Medulla oblongata (tissue), 1 donor: ENCODE measurements around the gene HSH2D.
A peak's percentile ranks its signal among the peaks of the same experiment; 100 is the strongest.
"Not testable (repeated sequence)": the region's sequence is repeated elsewhere in the genome, so short reads cannot be mapped to it uniquely, and the experiment has no call there.

Source experiments
- DNase-seq: peaks from one replicate; pipeline ENCODE4 v3.0.0-alpha.2; 2015; ENCODE audit errors: extremely low spot score

Gene HSH2D

DNA sequence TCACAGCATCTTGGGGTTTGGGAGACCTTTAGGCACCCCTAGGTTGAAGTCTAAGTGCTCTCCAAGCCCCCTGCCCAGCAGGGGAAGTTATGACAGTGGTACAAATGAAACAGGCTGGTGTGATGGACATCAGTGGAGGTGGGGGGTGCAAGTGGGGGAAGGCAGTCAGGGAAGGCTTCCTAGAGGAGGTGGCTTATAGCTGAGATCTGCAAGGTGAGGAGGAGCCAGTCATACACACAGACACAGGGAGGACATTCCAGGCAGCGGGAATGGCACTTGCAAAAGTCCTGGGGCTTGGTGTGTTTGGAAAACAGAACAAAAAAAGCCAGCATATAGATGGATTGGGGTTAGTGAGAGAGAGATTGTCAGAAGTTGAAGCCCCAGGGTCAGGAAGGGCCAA, 11.6 kb downstream of the HSH2D start:
- no peak for DNase-seq

DNA sequence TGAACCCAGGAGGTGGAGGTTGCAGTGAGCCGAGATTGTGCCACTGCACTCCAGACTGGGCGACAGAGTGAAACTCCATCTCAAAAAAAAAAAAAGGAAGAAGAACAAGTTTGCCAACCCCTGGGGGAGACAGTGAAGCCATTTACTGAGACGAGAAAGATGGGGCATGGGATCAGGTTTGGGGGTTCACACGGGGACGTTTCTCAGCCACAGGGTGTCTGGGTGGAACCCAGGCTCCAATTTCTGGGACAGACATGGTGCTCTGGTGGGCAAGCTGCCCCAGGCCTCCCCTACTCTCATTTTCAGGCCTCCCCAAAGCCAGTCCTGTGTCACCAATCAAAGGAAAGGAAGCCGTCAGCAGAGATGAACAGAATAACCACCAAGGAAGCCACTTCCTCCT, 13.4 kb downstream of the HSH2D start:
- DNase-seq = no peak

DNA sequence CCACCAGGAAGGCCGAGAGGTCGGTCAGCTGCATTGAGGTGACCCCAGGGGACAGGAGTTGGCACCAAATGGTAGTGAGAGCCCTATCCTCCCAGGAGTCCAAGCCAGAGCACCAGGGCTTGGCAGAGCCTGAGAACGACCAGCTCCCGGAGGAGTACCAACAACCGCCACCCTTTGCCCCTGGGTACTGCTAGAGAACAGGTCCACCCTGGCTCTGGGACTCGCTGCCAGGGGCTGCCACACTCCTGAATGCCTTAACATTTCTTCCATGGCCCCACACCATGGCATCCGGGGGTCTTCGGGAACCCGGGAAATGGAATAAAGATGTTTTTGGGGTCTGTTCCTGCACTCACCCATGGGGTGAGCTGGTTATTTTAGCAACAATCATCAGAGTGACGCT, 14.1 kb downstream of the HSH2D start:
- no peak for DNase-seq

DNA sequence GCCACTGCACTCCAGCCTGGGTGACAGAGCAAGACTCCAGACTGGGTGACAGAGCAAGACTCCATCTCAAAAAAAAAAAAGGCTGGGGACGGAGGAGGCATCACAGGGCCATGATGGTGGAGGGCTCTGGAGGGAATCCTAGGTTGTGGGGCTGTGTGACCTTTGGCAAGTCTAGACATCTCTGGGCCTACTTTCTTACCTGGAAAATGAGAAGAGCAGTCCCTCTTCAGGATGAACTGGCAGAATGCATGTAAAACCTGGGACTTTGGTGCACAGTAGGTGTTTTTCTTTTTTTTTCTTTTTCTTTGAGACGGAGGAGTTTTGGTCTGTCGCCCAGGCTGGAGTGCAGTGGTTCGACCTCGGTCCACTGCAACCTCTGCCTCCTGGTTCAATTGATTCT, 16.2 kb downstream of the HSH2D start:
- no peak for DNase-seq

DNA sequence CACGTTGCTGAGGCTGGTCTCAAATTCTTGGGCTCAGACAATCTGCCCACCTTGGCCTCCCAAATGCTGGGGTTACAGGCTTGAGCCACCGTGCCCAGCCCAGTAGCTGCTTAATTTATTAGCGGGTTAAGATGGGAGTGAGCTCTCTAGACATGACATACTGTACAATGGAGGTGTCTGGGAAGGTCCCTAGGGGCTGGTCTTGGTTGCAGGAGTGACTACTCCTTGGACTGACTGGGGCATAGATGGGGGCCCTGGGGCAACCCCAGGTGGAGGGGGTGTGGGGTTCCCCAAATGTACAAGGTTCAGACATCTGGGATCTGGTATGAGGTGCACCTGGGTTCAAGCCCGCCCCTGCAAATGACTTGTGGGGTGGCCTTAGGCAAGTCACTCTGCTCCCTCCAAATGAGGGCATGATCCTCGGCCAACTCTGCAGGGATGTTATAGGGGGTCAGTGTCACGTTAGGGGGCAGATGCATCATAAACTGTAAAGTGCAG, 17.0 kb downstream of the HSH2D start:
- no peak for DNase-seq

DNA sequence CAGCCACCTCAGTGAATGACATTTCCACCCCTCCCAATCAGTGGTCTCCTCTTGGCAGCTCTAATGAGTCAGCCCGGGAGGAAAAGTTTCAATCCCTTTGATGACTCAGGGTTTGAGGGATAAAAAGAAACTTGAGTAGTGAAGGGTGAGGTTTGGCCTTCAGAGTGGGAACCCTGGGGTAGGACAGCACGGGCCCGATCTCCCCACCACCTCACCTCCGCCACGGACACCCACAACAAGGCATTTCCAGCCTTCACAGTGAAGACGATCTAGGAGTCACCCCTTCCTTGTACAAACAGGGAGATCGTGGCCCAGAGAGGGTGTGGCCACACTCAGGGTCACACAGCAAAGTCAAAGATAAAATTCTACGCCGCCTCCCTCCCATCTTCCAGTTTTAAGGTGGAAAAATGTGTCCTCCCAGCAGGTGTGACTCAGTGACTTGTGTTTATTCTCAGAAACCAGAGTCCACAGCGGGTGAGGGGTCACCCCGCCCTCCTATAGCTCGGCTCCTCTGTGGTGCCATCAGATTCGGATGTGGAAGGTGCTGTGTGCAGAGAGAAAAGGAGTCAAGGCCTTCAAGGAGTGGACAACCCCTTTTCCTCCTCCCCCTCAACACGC, 17.6 kb downstream of the HSH2D start:
- DNase-seq = no peak

DNA sequence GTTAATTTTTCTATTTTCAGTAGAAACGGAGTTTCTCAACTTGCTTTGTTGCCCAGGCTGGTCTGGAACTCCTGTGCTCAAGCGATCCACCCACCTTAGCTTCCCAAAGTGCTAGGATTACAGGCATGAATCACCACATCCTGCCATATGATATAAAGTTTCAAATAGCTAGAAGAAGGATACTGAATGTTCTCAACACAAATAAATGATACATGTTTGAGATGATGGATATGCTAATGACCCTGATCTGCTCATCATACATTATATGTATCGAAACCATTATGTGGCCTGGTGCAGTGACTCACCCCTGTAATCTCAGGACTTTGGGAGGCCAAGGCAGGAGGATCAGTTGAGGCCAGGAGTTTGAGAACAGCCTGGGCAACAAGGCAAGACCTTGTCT, 18.4 kb downstream of the HSH2D start:
- DNase-seq = no peak

DNA sequence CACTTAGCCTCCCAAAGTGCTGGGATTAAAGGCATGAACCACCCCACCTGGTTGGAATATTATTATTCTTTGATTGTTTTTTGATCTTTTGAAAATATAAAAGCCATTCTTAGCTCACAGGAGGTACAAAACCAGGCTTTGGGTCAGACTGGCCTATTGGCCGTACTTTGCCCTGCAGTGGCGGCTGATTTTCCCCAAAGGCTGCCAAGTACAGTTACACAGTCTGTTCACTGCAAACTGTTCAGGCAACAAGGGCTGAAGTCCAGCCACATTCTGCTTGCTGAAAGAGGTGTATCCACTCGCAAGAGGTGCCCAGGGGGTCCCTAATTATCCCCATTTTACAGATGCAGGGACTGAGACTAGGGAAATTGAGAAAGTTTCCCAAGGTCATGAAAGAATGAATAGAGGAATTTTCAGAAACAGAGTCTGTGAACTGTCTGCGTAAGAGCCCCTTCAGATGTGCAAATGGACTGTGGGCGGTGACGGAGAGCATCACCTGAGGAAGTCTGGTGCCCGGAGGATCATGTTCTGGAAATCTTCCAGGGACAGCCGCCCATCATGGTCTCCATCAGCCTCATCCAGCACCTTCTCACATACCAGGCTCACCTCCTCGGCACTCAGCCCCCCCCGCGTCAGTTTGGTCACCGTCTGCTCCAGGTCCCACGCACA, 20.9 kb downstream of the HSH2D start:
- no peak for DNase-seq

DNA sequence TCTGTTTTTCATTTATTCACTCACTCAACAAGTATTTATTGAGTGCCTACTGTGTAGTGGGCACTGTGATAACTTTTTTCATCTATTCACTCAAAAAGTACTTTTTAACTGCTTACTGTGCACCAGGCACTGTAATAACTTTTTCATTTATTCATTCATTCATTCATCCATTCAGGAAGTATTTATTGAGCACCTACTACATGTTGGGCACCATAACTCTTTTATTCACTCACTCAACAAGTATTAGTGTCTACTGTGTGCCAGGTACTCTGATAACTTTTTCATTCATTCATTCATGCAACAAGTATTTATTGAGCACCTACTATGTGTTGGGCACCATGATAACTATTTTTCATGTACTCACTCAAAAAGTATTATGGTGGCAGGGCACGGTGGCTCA, 22.9 kb downstream of the HSH2D start:
- DNase-seq = no peak

DNA sequence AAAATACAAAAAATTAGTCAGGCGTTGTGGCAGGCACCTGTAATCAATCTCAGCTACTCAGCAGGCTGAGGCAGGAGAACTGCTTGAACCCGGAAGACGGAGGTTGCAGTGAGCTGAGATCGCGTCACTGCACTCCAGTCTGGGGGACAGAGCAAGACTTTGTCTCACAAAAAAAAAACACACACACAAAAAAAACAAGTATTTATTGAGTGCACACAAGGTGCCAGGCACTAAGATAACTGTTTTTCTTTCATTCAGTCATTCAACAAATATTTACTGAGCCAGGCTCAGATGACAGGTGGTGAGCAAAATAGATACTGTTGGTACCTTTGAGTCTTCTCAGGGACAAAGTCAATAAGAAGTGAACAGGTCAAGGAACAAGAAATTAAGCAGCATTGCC, 23.6 kb downstream of the HSH2D start:
- no peak for DNase-seq

DNA sequence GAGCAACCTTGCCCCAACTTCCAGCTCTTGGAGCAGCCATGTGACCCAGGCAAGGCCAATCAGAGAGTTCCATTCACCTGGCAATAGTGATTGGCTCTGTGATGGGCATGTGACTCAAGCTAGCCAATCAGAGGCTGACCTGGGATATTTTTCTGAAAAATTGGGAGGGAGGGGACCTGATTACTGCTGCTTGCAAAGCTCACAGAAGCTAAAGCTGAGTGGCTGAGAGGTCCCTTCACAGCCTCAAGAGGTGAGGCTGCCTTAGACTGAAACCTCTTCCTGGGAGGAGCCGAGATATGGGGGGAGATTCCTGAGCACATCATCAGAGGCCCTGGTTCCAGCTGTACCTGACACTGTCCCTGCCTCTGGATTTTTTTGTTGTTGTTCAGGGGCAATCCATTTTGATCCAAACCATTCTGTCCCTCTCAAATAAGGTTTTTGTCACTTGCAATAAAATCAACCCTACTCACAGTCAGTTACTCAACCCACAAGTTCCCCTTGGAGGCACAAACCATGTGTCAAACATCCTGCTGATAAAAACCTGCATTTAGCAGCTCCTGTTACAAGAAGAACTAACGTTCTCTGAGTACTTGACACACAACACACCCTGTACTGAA, 25.1 kb downstream of the HSH2D start:
- no peak for DNase-seq

DNA sequence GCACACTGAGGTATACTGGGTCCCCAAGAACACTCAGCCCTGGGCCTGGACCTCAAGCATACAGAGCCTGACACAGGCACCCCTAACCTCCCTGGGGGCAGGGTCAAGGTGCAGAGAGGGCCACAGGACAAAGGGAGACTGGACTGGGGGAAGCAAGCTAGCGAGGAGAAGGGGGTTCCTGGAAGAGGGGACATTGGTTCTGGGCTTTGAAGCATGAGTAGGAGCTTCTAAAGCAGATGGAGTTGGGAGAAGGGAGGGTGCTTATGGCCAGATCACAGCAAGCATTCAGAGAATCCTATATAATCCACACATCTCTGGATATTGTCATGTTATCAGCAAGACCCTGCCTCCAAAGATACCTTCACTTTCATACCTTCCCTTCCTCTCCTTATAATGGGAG, 26.6 kb downstream of the HSH2D start:
- DNase-seq = no peak

DNA sequence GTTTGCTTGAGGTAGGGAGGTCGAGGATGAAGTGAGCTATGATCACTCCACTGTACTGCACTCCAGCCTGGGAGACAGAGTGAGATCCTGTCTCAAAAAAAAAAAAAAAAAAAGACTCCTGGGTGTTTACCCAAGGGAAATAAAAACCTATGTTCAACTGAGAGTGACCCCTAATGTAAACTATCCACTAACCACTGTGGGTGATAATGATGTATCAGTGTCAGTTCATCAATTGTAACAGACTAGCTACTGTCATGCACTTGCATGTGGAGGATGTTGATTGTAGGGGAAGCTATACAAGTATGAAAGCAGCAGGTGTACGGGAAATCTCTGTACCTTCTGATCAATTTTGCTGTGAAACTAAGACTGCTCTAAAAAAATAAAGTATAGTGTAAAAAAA, 32.5 kb downstream of the HSH2D start:
- no peak for DNase-seq

DNA sequence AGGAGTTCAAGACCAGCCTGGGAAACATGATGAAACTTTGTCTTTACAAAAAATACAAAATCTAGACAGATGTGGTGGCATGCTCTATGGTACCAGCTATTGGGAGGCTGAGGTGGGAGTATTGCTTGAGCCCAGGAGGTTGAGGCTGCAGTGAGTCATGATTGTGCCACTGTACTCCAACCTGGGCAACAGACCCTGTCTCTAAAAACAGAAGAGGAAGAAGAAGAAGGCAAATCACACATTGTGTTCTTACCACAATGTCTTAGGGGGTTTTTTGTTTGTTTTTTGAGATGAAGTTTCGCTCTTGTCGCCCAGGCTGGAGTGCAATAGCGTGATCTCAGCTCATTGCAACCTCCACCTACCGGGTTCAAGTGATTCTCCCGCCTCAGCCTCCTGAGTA, 35.4 kb downstream of the HSH2D start:
- not testable (repeated sequence) for DNase-seq

DNA sequence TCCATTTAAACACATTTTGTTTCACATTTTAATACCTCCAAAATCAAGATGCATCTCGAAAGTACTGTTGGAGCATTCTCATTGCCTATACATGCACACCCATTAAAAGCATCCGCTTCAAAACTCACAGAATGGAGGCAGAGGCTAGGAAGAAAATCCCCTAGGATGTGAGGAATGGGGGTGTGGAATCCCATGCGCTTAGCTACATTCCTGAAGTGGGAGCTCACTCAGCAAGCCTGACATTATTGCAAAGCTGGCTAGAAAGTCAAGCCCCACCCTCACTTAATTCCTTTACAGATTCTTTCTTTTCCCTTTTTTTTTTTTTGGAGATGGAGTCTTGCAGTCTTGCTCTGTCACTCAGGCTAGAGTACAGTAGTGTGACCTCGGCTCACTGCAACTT, 37.1 kb downstream of the HSH2D start:
- DNase-seq = no peak

DNA sequence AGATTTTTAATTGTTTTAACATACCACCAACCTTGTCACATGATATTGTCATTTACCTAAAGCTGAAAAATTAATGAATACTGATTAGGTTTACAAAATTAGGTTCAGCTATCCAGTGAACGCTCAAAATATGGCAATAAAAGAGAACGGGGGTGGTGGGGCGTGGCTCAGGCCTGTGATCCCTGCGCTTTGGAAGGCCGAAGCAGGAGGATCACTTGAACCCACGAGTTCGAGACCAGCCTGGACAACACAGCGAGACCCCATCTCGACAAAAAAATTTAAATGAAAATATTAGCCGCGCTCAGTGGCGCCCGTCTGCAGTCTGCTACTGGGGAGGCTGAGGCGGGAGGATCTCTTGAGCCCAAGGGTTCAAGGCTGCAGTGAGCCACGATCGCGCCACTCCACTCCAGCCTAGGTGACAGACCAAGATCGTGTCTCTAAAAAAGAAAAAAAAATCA, 41.2 kb downstream of the HSH2D start:
- no peak for DNase-seq

DNA sequence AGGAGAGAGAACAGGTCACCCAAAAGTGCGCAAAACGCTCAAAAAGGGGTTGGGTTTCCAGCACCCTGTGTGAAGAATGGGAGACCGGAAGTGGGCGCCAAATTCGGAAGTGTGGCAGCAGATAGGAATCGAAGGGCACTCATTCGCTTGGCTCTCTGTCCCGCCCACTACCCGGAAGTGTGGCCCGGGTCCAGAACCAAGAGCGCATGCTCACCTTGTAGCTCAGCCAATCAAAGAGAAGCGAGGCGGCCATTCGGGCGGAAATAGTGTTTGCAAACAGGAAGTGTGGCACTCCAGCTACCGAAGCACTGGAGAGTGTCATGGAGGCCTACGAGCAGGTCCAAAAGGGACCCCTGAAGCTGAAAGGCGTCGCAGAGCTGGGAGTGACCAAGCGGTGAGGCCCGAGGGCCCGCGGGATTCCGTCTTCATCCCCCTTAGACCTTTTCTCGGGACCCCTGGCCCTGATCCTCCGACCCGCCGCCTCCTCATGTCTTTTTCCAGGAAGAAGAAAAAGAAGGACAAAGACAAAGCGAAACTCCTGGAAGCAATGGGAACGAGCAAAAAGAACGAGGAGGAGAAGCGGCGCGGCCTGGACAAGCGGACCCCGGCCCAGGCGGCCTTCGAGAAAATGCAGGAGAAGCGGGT, 41.8 kb downstream of the HSH2D start, which contains the start of gene FAM32A:
Gene FAM32A (plus strand): TSS at position 288 of the 645 bp plus-strand sequence. CDS start 33 bp downstream, at position 321.
- peak; percentile 99 for DNase-seq

DNA sequence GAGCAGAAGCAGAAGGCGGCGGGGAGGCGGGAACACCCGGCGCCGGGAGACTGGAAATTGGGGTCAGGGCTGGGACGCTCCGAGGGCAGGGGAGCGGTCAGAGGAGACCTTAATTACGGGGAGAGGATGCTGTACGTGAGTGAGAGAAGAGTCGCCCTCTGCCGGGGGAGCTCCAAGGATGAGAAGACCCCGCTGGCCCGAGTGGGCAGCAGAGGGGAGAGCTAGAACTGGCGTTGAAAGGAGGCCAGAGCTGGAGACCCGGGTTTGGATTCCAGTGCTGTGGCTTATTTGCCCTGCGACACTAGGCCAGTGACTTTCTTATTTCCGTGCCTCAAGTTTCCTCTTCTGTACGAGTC, 42.3 kb downstream of the HSH2D start:
- DNase-seq = peak; percentile 29

DNA sequence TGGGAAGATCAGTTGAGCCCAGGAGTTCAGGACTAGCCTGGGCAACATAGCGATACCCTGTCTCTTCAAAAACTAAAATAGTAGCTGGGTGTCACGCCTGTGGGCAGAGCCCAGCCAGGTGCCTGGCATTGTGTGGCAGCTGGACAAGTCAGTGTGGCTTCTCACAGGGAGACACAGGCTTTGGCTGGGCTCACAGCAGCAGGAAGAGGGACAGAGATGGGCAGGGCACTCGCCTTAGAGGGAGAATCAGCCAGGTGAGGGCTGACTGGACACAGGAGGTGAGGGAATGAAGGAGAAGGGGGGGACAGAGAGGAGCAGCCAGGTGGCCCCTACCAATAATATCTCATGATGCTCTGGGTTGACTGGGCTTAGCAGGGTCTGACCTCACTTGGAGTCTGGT, 45.0 kb downstream of the HSH2D start:
- DNase-seq = no peak

DNA sequence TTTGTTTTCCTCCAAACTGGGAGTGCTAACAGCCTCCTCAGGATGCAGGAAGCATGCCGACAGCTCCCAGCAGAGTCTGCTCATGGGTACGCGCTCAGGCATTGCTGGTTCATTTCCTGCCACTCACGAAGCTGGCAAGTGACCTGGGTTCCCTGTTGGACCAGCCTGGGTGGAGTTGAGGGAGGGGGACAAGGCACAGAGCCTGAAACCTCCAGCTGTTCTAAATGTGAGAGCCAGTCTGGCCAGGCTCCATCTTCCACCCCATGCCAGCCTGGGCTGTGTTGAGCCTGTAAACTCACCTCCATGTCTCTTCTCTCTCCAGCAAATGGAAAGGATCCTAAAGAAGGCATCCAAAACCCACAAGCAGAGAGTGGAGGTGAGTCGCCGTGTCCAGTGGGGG, 46.7 kb downstream of the HSH2D start:
- no peak for DNase-seq

DNA sequence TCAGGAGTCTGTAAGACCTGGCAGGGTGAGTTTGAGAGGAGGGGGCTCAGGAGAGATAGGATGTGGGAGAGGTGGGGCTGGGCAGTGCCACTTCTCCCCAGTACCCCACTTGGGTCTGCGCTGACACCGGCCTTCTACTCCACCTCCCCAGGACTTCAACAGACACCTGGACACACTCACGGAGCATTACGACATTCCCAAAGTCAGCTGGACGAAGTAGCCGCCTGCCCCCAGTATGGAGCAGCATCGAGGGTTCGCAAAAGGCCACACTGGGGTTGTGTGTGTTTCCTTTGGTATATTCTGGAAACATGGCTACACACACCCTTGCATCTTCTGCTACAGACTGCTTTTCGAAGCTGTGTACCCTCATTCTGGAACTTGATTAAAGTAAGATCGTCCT, 47.3 kb downstream of the HSH2D start:
- DNase-seq = no peak

DNA sequence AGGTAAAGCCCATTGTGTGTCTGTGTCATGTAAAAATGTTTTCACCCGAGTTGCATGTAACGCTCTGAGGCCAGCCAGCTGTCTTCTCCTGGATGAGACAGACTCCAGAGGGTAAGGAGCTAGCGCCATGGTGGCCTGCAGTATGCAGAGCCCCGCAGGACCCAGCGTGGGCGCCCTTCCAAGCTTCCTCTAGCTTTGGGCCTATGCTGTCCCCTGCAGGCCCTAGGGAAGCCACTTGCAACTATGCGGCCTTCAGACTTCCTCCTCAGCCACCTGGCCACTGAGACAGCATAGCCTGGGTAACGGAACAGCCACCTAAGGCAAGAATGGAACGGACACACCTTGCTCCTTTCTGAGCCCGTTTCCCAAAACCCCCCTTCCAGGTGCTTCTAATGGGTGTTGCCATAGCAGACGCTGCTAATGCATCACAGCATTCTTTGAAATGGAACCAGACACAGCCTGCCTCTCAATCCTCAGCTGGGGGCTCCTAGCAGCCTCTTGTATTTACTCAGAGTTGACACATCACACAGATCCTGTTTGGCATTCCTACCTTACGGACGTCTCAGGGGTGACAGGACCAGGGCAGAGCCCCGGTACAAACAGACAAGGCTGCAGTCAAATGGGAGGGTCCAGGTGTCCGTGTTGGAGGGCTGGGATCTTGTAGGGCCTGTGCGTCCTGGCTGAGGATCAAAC, 47.9 kb downstream of the HSH2D start:
- DNase-seq = no peak
